Coronary artery (tissue), 2 donors: ENCODE measurements around the gene SLC39A3.

Source experiments
- DNase-seq: peaks from one replicate; pipeline ENCODE4 v3.0.0-alpha.2; 2017; ENCODE audit warnings: low spot score
- H3K27ac ChIP-seq, 2 donors: fragments of 200-600 bp; sonication (generic); one replicate each; pipeline ENCODE4 v1.5.1; 2016 to 2019
- H3K4me3 ChIP-seq: fragments of 200-600 bp; sonication (generic); 2 replicates; pipeline ENCODE4 v1.5.1; 2016; ENCODE audit warnings: mild to moderate bottlenecking, moderate library complexity
- CTCF ChIP-seq: fragments of 200-600 bp; sonication (generic); IDR thresholded peaks from one replicate; pipeline ENCODE4 v1.5.1; 2019; ENCODE audit warnings: antibody characterized with exemption

SLC39A3 gene

GRCh38 chr19:2711172-2711874 is 28.5 kb downstream of the SLC39A3 start:
- no peak for DNase-seq
- no peak for TF ChIP-seq CTCF
- no peak overlapping the region for H3K27ac ChIP-seq

GRCh38 chr19:2706251-2706650 is 33.6 kb downstream of the SLC39A3 start:
- no peak for DNase-seq
- no peak overlapping the region for H3K27ac ChIP-seq
- TF ChIP-seq CTCF, result no peak
- H3K4me3 ChIP-seq, result no peak overlapping the region

More at GRCh38 chr19:2711172-2711874, 28.5 kb downstream of the SLC39A3 start:
- H3K4me3 ChIP-seq, result no peak overlapping the region

GRCh38 chr19:2703691-2704216 is 36.1 kb downstream of the SLC39A3 start:
- DNase-seq, result no peak
- no peak overlapping the region for H3K4me3 ChIP-seq
- H3K27ac ChIP-seq, result no peak overlapping the region
- no peak for TF ChIP-seq CTCF

GRCh38 chr19:2703077-2703437 is 36.8 kb downstream of the SLC39A3 start:
- no peak overlapping the region for H3K27ac ChIP-seq
- TF ChIP-seq CTCF, result no peak
- DNase-seq, result no peak
- peak overlapping the region; percentile 68 for H3K4me3 ChIP-seq

GRCh38 chr19:2702170-2703076 is 37.4 kb downstream of the SLC39A3 start, which contains the start of gene GNG7:
Gene GNG7, minus strand, starts transcription at chr19:2702694. Its CDS starts 182,006 bp downstream, at chr19:2520688.
- TF ChIP-seq CTCF, result no peak
- peak within 1 kb of the TSS; percentile 68 for H3K4me3 ChIP-seq
- no peak within 1 kb of the TSS for H3K27ac ChIP-seq
- peak; percentile 87 for DNase-seq

GRCh38 chr19:2701361-2702169 is 38.3 kb downstream of the SLC39A3 start:
- peak overlapping the region; percentile 68 for H3K4me3 ChIP-seq
- DNase-seq, result no peak
- no peak for TF ChIP-seq CTCF
- H3K27ac ChIP-seq, result no peak overlapping the region
